NCI-H345 treated with DMSO at 0.1 percent for 48 hours (cell line): ENCODE results near the gene SCUBE1.

Source experiments
- DNase-seq: peaks from one replicate; lab custom pipeline; 2025; ENCODE audit not compliant: unreplicated experiment; lab: John Stamatoyannopoulos, UW

Gene SCUBE1

DNA sequence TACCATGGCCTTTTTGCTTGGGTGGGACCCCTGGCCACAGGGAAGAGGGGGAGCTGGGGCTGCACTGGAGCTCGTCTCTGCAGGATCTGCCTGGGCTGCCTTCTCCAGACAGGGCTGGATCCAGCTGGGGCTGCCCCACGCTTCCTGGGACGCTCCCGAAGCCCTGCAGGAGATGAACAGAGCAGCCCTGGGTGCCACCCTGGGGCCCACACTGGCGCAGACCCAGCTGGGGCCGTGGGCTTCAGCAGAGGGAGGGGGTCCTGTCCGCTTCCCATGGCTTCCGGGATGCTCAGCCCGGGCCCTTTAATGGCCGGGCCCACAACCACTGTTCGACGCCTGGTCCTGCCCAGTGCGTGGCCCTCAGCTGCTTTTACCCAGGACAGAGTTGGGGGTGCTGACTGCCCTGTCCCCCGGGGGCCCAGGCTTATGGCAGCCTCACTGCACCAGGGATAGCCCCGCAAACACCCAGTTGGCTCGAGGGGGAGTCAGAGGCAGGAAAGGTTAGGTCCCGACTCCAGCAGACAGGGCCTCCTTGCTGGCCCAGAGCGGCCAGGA is 179.9 kb downstream of the SCUBE1 start:
- DNase-seq: no peak

DNA sequence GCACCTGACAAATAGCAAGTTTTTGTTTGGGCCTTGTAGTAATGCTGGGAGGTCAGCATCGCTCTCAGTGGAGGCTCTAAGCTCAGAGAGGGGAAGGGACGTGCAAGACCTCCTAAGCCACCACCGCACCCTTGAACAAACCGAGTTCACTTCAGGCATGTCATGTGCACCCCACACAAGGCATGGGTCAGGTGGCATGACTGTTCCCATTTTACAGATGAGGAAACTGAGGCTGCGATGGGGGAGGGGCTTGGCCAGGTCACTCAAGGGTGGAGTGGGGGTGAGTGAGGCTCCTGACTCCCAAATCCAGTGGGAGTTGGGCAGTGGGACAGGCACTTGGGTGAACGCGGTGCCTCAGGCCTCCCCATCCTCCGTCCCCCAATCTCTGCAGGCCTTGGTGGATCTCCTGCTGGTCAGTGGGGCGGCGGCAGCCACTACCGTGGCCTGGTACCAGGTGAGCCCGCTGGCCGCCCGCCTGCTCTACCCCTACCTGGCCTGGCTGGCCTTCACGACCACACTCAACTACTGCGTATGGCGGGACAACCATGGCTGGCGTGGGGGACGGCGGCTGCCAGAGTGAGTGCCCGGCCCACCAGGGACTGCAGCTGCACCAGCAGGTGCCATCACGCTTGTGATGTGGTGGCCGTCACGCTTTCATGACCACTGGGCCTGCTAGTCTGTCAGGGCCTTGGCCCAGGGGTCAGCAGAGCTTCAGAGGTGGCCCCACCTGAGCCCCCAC is 180.6 kb downstream of the SCUBE1 start:
- DNase-seq: no peak

DNA sequence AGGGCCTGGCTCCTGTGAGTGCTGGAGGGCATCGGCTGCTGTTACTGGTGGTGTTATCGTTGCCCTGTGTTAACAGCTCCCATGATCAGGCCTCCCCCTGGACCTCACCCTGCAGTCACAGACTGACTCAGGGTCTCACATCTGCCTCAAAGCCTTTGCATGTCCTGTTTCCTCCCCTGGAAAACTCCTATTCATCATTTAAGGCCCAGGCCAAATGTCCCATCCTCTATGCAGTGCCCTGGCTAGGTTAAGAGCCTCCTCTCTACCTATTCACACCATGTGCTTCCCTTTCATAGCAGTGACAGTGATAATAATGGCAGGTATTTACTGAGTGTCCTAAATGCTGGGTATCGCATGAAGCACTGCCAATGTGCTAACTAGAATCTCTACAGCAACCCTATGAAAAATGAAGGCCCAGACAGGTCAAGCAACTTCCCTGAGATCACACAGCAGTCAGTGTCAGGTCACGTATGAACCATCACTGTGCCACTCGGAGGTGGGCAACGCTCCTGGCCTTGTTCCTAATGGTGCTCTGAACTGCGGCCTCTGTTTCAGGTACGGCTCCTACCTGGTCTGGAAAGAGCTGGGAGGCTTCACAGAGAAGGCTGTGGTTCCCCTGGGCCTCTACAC is 182.6 kb downstream of the SCUBE1 start:
- DNase-seq: no peak

DNA sequence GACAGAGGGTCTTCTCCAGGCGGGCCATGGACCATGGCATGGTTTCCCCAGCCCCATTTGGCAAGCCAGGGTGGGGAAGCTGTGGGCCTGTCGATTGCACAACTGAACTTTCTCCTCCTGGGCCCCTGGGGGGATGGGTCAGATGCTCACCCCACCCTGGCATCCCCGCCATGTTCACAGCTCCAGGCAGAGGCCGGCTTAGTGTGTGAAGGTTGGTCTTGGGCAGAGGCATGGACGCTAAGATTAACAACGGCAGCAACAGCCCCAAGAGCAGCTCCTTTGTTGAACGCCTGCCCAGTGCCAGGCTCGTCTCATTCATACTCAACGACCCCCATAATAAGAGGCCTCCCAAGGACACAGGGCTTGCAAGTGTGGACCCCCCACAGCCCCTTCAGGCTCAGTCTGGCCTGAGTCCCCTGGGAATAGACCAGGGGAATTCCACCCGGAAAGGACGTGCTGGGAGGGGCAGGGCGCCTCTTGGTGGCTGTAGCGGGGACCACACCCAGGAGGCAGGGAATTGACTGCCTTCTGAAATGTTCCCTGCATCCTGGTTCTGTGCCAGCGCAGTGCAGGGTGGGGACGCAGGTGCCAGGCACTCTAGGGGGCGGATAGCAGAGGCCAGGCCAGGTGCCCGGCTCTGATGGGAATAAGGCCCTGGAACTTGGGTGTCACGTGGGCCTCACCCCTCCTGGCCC is 183.5 kb downstream of the SCUBE1 start:
- no peak for DNase-seq

- no peak for DNase-seq
These were observed 184.2 kb downstream of the SCUBE1 start for GRCh38 chr22:43158778-43159483.

DNA sequence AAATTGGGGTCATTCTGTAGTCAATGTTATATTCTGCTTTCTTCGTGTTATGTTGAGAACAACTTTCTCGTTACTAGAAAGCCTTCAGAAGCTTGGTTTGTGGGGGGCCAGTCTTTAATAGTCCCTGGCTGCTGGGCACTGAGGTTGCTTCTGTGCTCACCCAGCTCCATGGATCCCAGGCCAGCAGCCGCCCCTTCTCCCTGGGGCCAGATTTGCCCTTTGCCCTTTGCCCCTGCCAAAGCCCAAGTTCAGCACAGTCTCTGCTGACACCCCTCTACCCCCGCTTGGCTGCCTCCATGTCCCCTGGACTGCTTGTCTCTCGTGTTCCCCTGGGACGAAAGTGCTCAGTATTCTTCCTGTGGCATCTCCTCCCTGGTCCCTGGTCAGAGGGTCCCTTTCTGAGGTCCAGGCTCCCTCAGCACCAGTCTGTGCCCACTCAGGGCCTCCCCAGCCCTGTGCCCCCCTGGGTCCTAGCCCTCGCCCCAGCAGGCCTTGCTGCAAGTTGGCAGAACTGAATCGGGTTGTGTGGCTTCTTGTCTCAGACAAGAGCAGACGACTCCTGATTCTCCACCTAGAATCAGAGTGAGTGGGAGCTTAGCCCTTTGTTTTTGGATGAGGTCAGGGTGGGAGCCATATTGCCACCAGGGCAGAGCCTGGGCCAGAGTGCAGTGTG is 185.2 kb downstream of the SCUBE1 start:
- no peak for DNase-seq

- DNase-seq: no peak
These were observed 186.8 kb downstream of the SCUBE1 start for GRCh38 chr22:43156413-43156812.

DNA sequence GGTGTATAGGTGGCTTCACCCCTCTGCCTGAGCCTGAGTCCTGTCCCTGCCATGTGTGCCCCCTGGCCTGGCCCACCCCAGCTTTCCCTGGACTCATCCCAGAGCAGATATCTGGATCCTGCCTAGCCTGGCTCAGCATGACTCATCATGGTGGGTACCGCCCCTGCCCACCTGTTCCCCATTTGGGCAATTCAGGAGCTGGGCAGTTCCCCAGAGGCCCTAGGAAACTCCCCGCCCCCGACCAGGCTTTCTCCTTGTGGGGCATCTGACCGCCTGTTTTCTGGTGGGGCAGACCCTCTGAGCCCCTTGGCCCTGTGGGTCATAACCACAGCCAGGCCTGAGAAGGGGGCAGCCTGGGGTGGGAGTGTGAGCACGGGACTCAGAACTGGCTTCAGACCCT is 187.4 kb downstream of the SCUBE1 start:
- DNase-seq: no peak

DNA sequence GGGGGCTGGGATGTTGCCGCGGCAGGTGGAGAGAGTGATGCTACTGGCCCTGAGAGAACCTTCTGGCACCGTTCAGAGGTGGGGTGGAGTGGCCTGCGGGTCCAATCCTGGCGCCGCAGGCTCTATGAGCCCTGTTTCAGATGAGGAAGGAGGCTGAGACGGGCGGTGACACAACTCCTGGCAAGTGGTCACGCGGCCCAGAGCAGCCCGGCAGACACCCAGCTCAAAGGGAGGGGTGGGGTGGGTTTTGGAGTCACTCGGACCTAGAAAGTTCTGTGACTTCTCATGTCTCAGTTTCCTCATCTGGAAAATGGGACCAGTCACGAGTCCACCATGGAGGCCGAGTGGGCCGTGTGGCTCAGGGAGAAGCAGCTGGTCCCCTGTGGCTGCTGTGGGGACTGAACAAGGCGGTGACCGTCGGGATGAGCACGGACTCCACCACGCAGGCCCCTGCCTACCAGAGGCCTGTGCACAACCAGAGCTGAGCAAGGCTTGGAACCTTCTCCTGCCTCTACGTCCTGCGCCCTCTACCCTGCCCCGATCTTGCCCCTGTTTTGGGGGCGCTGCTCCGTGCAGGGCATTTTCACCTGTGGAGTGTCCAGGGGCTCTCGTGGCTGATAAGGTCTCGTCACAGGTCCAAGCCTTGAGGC is 188.2 kb downstream of the SCUBE1 start:
- no peak for DNase-seq

DNA sequence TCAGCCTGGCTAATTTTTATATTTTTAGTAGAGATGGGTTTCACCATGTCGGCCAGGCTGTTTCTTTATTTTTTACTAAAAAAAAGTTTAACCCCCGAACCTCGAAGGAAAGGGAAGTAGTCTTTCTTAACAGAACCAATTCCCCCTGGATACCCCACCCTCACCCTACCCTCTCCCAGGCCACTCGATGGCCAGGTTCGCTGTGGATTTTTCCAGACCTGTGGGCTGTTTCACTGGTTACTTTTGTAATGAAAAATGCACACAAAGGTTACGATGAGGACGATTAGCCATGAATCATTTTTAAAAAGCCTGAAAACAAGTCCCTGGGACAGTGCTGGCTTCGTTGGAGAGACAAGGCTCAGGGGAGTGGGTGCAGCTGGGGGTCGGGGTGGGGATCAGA is 189.3 kb downstream of the SCUBE1 start:
- DNase-seq: no peak

DNA sequence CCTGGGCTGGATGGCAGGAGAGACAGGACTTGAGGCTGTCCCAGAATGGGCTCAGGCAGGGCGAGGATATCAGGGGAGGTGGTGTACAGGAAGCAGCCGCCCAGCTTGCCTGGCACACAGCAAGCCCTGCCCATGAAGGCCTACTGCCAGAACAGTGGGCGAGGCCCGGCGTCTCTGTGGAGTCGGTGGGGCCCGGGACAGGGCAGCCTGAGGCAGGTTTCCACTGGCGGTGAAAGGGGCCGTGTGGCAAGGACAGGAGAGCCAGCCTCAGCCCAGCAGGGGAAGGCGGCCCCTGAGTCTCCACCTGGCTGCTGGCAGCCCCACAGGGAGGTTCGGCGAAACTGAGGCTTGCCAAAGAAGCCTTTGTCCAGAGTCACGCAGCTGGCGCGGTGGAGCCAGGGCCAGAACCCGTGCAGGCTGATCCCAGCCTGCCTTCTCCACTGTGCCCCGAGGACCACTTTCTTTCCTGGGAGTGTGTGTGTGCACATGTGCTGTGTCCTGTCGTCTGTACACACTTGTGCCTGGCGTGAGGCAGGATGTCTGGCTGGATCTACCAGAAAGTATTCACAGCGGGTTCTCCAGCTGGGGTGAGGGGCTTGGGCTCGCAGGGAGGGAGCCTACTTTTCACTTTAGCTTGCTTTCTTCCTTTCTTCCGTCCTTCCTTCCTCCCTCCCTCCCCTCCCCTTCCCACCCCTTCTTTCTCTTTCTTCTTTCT is 190.7 kb downstream of the SCUBE1 start:
- no peak for DNase-seq

DNA sequence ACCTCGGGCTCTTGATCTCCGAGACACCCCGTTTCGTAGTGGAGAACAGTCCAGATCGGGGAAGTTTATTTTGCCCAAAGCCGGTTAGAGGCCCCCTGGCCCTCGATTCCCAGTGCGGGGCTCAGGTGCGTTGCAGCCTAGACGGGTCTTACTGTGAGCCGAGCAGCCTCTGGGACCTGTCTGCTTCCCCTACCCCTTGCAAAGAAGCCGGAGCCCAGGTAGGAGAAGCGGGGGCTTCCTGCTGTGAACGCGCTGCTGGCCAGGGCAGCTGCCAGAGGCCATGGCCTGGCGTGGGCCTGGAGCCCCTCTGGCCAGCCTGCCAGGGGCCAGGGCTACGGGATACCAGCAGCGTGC is 191.2 kb downstream of the SCUBE1 start:
- no peak for DNase-seq

DNA sequence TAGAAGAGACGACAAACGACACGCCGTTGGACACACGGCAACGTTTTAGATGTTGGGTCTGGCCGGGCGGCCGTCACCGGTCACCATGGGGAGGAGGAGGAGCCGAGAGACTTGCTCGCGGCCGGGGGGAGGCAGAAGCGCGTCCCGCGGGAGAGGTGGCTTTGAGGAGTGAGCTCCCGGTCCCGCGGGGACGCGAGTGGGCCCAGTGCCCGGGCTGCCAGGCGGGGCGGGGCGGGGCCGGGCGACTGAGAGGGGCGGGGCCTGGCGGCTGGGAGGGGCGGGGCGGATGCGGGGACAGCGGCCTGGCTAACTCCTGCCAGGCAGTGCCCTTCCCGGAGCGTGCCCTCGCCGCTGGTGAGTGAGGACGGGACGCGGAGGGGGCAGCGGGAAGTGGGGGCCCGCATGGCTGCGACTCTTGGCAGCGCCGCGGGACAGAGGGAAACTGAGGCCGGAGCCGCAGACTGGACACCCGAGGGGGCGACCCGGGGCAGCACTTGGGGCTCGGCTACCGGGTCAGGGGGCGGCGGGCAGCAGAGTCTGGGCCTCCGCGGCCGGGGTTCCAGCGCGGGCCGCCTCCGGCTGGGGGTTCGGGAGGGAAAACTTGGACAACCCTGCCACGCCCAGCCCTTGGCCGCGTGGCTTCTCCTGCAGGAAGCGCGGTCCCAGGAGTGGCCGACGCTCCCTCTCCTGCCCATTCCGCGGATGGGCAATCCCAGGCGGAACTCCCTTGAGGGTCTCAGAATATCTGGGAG is 191.7 kb downstream of the SCUBE1 start, which contains the start of gene TSPO:
TSPO (plus strand) TSS at position 309 of the 752 bp plus-strand sequence. CDS start 7,680 bp downstream, outside the sequence.
- no peak for DNase-seq

- DNase-seq: no peak
These were observed 192.4 kb downstream of the SCUBE1 start for GRCh38 chr22:43150731-43151206.

DNA sequence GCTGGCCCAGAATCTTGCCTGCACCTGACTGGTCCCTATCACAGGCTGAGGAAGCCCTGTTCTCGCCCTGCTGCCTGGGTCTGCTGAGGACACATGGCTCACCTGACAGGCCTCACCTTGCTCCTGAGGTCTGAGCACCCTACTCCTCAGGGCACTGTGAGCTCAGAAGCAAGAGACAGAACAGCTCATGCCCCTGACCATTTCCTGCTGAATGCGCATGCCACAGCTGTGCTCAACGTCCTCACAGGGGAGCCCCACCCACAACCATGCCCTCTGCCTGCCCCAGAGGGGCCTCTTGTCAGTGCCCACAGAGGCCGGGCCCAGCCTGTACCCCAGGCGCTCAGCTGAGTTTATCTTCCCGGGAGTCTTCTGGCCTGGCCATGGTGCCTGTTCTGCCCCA is 194.6 kb downstream of the SCUBE1 start:
- no peak for DNase-seq

DNA sequence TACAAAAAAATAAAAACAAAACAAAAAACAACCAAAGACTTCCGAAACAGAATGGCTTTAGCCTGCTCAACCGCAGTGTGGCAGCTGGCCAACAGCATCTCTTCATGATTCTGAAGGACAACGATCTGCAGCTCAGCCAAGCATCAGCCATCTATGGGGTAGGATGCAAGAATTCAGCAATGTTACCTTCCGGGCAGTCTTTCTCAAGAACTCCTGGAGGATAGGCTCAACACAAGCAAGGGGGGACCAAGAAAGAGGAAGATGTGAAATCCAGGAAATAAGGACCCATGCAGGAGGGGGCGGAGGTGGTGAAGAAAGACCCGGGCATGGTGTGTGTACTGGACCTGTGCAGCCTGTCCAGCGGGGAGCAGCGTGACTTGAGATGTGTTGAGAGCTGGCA is 195.4 kb downstream of the SCUBE1 start:
- DNase-seq: no peak
